IPS DF 6.9 (cell line): ENCODE data around the gene TTLL10.

Experiments
- DNase-seq: peaks from one replicate; pipeline ENCODE4 v3.0.0-alpha.2; 2013; ENCODE audit warnings: low read depth, low spot score
- H3K27ac ChIP-seq: one replicate; pipeline ENCODE4 v1.5.1; 2013; ENCODE audit warnings: low read length, control low read depth
- H3K27me3 ChIP-seq: 2 replicates; pipeline ENCODE4 v1.6.1; 2013; ENCODE audit warnings: mild to moderate bottlenecking, low read length; ENCODE audit not compliant: control insufficient read depth, insufficient read depth
- H3K36me3 ChIP-seq: 2 replicates; pipeline ENCODE4 v1.6.1; 2013; ENCODE audit warnings: low read length; ENCODE audit not compliant: control insufficient read depth, insufficient read depth
- H3K4me1 ChIP-seq: 2 replicates; pipeline ENCODE4 v1.6.1; 2013; ENCODE audit warnings: low read length; ENCODE audit not compliant: control insufficient read depth, insufficient read depth
- H3K4me3 ChIP-seq: 2 replicates; pipeline ENCODE4 v1.5.1; 2013; ENCODE audit warnings: mild to moderate bottlenecking, low read length
- H3K9me3 ChIP-seq: 2 replicates; pipeline ENCODE4 v1.6.1; 2013; ENCODE audit warnings: low read length, inconsistent platforms; ENCODE audit not compliant: control insufficient read depth, insufficient read depth
- WGBS: extraction: QIAGEN DNeasy Blood & Tissue Kit; methylation state at CpG from one replicate; pipeline ENCODE4 v1.1.7; 2013; ENCODE audit warnings: mixed read lengths, missing lambda C conversion rate; ENCODE audit not compliant: insufficient read length, insufficient coverage; 5-methylcytosine and 5-hydroxymethylcytosine counted together

Gene TTLL10

DNA sequence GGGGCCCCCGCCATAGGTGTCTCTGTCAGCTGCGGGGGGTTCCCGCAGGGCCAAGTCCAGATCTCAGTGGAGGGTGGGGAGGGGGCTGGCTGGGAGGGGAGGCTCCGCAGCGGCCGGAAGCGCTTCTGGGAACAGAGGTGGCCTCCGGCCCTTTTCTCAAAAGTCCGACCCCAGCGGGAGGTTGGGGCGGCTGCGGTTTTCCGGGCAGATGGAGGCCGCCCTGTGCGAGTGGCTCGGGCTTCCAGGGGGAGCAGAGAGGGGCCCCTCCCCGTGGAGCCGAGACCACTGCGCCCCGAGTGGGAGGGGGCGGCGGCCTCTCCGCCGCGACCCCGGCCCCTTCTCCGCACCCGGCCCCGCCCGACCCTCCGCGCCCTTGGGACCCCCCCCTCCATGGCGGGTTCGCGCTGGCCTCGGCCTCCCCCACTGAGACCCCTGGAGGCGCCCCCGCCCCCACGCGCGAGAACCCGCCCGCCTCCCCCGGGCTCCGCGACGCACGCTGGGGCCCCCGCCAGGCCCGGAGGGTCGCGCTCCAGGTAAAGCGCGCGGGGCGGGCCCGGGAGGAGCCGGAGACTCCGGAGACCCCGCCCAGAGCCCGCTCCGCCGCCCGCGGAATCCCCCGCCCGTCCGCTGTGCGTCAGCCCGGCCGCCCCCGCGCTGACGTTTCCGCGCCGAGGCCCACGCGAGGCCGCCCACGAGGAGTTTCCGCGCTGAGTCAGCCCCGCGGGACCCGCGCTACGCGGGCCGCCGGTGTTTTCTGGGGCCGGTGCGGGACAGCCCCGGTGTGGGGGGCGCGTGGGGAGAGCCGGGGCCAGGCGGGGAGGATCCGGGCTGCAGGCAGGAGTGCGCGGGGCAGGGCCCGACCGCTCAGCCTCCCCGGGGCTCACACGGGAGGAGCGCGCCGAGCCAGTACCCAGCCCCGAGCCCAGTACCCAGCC is 27.5 kb downstream of the TTLL10 start:
- no CpG with 5 or more reads among the region's 109 CpGs for WGBS
- H3K4me3 ChIP-seq = peak overlapping the region; percentile 66
- DNase-seq = no peak
- H3K27ac ChIP-seq = no peak overlapping the region
- H3K36me3 ChIP-seq = no peaks in the 10 kb centered on the region; the same call in 1 of the 2 replicates
- no peaks in the 10 kb centered on the region; the same call in 1 of the 2 replicates for H3K27me3 ChIP-seq
- H3K9me3 ChIP-seq = no peaks in the 10 kb centered on the region
- peaks cover 8% of the 10 kb centered on the region for H3K4me1 ChIP-seq

DNA sequence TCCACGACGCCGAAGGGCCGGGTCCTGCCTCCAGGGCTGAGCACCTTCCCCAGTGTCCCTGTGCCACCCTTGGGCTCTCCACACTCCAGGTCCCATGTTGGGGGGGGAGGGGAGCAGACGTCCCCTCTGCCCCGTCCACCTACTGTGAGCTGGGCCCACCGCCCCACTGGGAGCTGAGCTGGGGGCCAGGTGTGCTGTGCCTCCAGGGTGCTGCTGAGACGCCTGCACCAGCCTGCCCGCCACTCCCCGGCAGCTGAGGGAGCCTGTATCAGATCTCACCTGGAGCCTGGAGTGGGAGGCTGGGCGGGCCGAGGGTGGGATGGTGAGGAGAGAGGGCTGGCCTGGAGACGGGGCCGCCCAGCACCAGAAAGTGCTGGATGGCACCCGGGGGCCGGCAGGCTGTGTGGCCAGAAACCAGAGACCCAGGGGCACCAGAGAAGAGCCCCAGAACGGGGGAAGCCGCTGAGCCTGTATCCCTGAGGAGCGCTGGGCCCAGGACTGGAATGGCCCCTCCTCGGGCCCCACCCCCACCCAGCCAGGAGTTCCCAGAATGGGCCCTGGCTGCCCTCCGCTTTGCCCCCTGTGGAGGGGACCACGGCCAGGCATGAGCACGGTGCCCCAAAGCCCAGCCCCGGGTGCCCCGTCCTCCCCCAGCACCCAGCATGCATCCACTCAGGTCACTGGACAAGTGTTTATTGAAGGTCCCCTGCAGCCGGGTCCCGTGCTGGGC is 29.3 kb downstream of the TTLL10 start:
- H3K27me3 ChIP-seq = no peaks in the 10 kb centered on the region; the same call in 1 of the 2 replicates
- no CpG with 5 or more reads among the region's 27 CpGs for WGBS
- no peaks in the 10 kb centered on the region for H3K9me3 ChIP-seq
- peaks cover 10% of the 10 kb centered on the region for H3K4me1 ChIP-seq
- no peaks in the 10 kb centered on the region; the same call in 1 of the 2 replicates for H3K36me3 ChIP-seq
- no peak for DNase-seq
- no peak overlapping the region for H3K4me3 ChIP-seq
- no peak overlapping the region for H3K27ac ChIP-seq

DNA sequence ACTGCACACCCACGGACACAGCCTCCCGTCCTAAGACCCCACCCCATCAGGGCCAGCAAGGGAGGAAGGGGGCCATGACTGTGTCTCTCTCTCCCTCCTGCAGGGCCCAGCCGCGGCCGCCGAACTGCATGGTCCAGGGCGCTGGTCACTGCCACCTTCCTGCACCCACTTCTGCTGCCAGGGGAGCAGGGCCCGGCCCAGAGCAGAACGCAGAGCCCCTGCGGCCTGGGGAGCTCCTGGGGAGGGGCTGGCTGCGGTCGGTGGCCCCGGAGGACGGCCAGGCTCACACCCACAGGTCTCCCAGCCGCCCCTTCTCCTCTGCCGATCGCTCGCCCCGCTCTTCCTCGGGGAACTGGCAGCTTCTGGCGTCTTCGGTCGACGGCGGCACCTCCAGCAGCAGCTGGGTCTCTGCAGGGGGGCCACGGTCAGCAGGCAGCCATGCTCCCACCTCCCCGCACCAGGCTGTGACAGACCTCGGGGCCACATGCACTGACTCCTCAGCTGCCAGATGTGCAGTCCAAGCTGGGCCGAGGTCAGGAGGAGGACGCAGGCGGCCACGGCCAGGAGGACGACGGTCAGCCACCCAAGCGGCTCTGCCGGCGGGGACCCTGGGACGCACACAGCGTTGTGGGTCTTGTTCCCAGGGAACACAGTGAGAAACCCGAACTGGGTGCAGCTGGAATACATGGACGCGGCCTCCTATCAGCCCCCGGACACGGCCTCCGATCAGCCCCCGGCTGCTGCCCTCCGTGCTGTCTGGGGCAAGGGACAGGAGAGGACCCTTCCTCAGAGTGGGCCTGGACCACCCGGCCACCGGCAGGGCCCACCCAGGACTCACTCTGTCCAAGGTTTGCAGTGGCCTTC is 30.1 kb downstream of the TTLL10 start:
- Histone ChIP-seq H3K27ac (no peak overlapping the region), H3K36me3 (no peaks in the 10 kb centered on the region; the same call in 1 of the 2 replicates), H3K27me3 (no peaks in the 10 kb centered on the region; the same call in 1 of the 2 replicates), H3K9me3 (no peaks in the 10 kb centered on the region), H3K4me1 (peaks cover 10% of the 10 kb centered on the region), H3K4me3 (no peak overlapping the region)
- no peak for DNase-seq
- WGBS = no CpG with 5 or more reads among the region's 49 CpGs

DNA sequence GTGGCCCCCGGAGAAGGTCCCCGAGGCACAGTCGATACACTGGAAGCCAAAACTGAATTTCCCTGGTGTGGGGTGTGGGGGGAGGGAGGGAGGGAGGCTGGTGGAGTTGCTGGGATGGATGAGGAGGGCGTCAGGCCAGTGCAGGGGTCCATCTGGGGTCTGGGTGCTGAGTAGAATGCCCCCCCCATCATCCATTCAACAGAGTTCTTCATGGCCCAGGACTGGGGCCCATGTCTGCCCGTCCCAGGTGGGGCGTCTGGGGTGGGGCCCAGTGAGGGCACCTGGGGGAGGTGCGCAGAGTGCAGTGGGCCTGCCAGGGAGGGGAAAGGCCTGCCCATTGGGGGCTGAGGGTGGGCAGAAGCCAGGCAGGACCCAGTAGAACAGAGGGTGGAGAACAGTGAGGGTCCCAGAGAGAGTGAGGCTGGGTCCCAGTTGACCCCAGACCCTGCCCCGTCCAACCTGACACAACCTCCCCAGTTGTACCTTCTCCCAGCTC is 30.8 kb downstream of the TTLL10 start:
- no CpG with 5 or more reads among the region's 8 CpGs for WGBS
- Histone ChIP-seq H3K4me1 (peaks cover 10% of the 10 kb centered on the region), H3K27me3 (no peaks in the 10 kb centered on the region; the same call in 1 of the 2 replicates)

DNA sequence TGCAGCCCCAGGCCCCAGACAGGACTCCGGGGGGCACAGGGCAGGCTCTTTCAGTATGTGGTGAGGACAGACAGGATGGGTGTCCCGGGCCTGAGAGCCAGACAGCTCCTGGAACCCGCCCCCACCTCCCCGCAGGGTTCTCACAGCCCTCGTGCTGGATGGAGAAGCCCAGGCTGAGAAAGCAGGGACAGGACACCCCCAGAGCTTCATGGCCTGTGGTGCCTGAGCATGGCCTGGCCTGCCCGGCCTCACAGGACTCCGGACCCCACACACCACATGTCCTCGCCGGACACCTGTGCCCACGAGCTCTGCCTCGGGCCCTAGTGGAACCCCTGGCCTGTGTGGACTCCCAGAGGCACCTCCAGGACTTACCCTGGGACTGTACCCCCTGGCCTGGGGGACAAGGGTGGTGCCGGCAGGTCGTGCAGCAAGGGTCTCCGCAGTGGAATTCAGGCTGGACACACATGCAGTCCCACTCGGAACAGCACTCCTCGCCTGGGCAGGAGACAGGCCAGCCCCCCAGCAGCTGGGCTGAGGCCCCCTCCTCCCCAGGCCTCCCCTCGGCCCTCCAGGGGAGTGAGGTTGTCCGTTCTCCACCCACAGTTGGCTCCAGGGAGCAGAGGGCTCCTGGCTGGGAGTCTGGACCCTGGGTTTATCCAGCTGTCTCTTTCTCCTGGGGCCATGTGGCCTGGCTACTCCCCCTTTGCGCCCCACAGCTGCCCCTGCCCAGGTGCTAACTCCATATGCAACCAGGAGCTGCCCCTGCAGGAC is 31.5 kb downstream of the TTLL10 start:
- Histone ChIP-seq H3K4me1 (peaks cover 10% of the 10 kb centered on the region), H3K9me3 (no peaks in the 10 kb centered on the region), H3K27me3 (no peaks in the 10 kb centered on the region; the same call in 1 of the 2 replicates), H3K36me3 (no peaks in the 10 kb centered on the region; the same call in 1 of the 2 replicates), H3K4me3 (no peak overlapping the region), H3K27ac (no peak overlapping the region)
- no CpG with 5 or more reads among the region's 19 CpGs for WGBS
- DNase-seq = no peak

More for the DNA sequence above, 30.8 kb downstream of the TTLL10 start:
- Histone ChIP-seq H3K27ac (no peak overlapping the region), H3K9me3 (no peaks in the 10 kb centered on the region), H3K36me3 (no peaks in the 10 kb centered on the region; the same call in 1 of the 2 replicates), H3K4me3 (no peak overlapping the region)
- DNase-seq = no peak

DNA sequence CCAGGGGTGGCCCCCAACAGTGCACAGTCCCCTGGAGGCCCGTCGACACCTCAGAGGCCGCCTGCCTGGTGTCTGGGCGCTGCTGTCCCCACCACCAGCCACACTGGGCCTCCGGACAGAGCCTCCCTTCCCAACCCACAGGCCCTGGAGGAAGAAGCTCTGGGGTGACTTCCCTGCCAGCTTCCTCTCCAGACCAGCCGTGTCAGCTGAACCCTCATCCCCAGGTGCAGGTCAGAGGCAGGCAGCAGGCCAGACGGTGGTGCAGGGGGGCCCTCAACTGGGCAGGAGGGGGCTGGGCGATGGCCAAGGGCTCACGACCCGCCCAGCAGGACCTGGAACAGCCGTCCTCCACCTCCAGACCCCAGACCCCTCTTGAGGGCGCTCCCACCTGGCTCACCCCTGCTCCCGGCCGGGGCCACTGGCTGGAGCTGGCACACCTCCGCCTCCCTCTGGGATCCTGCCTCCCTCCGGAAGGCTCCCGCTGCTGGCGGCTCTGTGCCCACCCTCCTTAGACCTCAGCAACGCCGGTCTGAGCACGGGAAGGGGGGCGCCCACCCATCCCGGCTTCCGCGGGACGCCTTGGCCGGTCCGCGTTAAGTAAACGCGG is 32.2 kb downstream of the TTLL10 start:
- H3K27ac ChIP-seq = no peak overlapping the region
- H3K27me3 ChIP-seq = no peaks in the 10 kb centered on the region; the same call in 1 of the 2 replicates
- H3K4me1 ChIP-seq = peaks cover 7% of the 10 kb centered on the region
- H3K9me3 ChIP-seq = no peaks in the 10 kb centered on the region
- peak overlapping the region; percentile 42; the same call in 1 of the 2 replicates for H3K4me3 ChIP-seq
- no CpG with 5 or more reads among the region's 31 CpGs for WGBS
- no peak for DNase-seq
- H3K36me3 ChIP-seq = no peaks in the 10 kb centered on the region; the same call in 1 of the 2 replicates

DNA sequence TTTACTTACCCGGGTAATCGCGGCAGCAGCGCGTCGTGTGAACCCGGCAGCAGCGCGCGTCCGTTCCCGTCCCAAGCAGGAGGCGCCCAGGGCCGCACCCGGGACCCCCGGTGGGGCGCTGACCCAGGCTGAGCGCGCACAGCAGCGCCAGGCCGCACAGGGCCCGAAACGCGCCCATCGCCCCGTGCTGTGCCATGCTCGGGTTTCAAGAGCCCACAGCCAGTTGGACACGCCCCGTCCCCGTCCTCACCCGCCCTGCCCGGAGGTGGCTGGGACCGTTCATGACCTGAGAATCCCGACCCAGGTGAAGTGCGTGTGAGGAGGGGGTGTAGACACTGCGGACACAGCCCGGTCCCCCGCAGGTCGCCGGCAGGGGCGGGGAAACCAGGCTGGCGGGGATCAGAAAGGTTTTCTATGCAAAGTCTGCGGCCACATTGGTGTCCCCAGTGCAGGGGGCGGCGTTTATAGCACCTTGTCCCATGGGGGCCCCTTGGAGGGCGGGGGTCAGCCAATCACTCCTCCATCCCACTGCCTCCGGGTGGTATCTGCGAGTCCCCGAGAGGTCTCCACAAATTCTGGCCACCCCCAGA is 32.8 kb downstream of the TTLL10 start, which contains the start of gene TNFRSF18:
TNFRSF18 (minus strand) TSS at position 217 of the 590 bp plus-strand sequence; CDS start at position 196, 21 bp downstream.
- DNase-seq = no peak
- Histone ChIP-seq H3K9me3 (no peaks in the 10 kb centered on the region), H3K36me3 (no peaks in the 10 kb centered on the region; the same call in 1 of the 2 replicates), H3K4me3 (peak within 1 kb of the TSS; percentile 42), H3K4me1 (peaks cover 7% of the 10 kb centered on the region), H3K27me3 (no peaks in the 10 kb centered on the region; the same call in 1 of the 2 replicates), H3K27ac (no peak within 1 kb of the TSS)
- no CpG with 5 or more reads among the region's 49 CpGs for WGBS

DNA sequence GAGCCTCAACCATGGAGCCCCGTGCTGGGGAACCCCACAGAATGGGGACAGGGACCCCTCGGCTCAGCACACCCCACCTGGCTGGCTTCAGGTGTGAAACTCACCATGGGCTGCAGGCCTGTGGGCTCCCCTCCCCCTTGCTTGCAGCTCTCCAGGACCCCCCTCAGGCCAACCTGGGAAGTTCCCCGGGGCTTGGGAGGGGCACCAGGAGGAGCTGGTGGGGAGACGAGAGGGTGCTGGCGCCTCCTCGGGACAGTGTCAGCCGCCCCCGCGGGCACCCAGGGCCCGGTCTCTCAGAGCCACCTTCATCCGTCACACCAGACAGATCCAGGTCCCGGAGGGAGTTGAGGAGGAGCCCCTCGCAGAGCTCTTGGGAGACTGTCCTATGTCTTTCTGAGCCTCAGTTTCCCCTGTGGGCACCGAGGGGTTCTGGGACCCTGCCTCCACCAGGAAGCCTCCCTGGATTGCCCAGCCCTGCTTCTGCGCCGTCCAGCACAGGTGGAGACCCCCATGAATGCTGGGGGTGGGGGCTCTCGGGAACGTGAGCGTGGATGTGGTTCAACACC is 33.4 kb downstream of the TTLL10 start:
- no CpG with 5 or more reads among the region's 19 CpGs for WGBS
- Histone ChIP-seq H3K36me3 (no peaks in the 10 kb centered on the region; the same call in 1 of the 2 replicates), H3K9me3 (no peaks in the 10 kb centered on the region), H3K4me3 (no peak overlapping the region), H3K4me1 (peaks cover 7% of the 10 kb centered on the region), H3K27me3 (no peaks in the 10 kb centered on the region; the same call in 1 of the 2 replicates), H3K27ac (no peak overlapping the region)
- DNase-seq = no peak
